ENCODE data around the gene EEF1B2. TPM values are rescaled to one million over a fixed set of nuclear protein-coding genes. Genes with fewer than 3 reads are reported as not detected.
"Not testable (repeated sequence)": the region's sequence is repeated elsewhere in the genome, so short reads cannot be mapped to it uniquely, and the experiment has no call there.

The EEF1B2 gene
- polyA plus RNA-seq (2013, experiment 1 of 4), result 1,000 TPM
- 888 TPM for polyA plus RNA-seq (2013, experiment 2 of 4)
- polyA plus RNA-seq (2013, experiment 3 of 4), result 966 TPM
- 1,064 TPM for polyA plus RNA-seq (2013, experiment 4 of 4)

DNA sequence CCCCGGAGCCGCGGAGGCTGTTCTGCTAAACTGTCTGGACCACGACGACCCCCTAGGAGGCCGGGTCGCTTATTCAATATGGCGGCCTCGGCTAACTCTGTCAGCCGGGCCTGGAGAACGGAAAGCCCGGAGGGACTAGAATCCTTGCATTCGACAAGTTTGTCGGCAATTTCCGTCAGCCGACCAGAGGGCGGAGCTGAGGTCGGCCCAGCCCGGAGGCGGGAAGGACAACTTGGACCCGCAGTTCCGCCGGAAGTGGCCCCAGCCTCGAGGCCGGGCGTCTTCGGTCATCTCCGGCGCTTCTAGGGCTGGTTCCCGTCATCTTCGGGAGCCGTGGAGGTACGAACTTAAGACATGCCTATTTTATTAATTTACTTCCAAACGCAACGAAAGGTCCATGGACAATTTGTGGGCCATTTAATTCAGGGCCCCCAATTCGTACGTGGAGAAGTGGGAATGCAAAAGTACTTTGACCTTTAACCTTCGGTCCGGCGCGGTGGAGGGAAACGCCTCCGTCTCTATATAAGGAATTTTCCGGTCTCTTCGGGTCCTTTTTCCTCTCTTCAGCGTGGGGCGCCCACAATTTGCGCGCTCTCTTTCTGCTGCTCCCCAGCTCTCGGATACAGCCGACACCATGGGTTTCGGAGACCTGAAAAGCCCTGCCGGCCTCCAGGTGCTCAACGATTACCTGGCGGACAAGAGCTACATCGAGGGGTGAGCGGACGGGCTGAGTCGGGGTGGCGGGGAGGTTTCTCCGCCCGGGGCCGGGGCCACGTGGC is at the start of gene EEF1B2, which contains the start of gene NDUFS1:
Gene EEF1B2 (plus strand): TSS at position 550 of the 779 bp plus-strand sequence. CDS start 85 bp downstream, at position 635.
Gene NDUFS1 (minus strand): TSS at position 99 of the 779 bp plus-strand sequence. CDS start 5,766 bp downstream, outside the sequence.
- Histone ChIP-seq H3K27me3 (ENCODE audit: control insufficient read depth, insufficient read depth, low read length, poor library complexity, severe bottlenecking) (no peaks in the 10 kb centered on the region), H3K4me3 (ENCODE audit: insufficient read depth, low read depth, low read length) (peak within 1 kb of the TSS; percentile 85), H3K4me1 (ENCODE audit: control insufficient read depth, insufficient read depth, low read length) (no peaks in the 10 kb centered on the region), H3K9me3 (ENCODE audit: control insufficient read depth, low read length) (no peaks in the 10 kb centered on the region), H3K36me3 (ENCODE audit: control insufficient read depth, insufficient read depth, low read length) (peaks cover 28% of the 10 kb centered on the region), H3K27ac (ENCODE audit: insufficient read depth, low read depth, low read length, poor library complexity, severe bottlenecking) (peak within 1 kb of the TSS; percentile 73)
- 0% methylated on average over 64 of the region's 64 CpGs for WGBS, 2 experiments

DNA sequence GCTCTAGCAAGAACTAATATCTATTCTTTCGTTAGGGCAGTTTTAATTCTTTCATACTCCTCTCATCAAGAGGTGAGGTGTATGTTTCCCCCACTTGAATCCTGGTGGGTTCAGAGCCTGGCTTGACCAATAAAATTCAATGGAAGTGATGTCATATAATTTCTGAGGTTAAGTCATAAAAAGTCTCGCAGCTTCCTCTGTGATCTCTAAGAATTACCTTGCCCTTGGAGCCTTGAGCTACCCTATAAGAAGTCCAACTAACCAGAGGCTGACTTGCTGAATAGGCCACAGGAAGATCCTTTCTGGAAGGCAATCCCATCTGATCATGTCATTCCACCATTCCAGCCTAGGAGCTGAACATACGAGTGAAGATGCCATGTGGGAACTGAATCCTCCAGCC is 47.6 kb upstream of the EEF1B2 start:
- Histone ChIP-seq H3K27ac (ENCODE audit: insufficient read depth, low read depth, low read length, poor library complexity, severe bottlenecking) (no peak overlapping the region), H3K27me3 (ENCODE audit: control insufficient read depth, insufficient read depth, low read length, poor library complexity, severe bottlenecking) (no peaks in the 10 kb centered on the region), H3K4me3 (ENCODE audit: insufficient read depth, low read depth, low read length) (no peak overlapping the region), H3K36me3 (ENCODE audit: control insufficient read depth, insufficient read depth, low read length) (no peaks in the 10 kb centered on the region), H3K4me1 (ENCODE audit: control insufficient read depth, insufficient read depth, low read length) (no peaks in the 10 kb centered on the region), H3K9me3 (ENCODE audit: control insufficient read depth, low read length) (no peaks in the 10 kb centered on the region)
- WGBS, 2 experiments, result 94 to 98% methylated on average over 2 to 3 of the region's 3 CpGs

DNA sequence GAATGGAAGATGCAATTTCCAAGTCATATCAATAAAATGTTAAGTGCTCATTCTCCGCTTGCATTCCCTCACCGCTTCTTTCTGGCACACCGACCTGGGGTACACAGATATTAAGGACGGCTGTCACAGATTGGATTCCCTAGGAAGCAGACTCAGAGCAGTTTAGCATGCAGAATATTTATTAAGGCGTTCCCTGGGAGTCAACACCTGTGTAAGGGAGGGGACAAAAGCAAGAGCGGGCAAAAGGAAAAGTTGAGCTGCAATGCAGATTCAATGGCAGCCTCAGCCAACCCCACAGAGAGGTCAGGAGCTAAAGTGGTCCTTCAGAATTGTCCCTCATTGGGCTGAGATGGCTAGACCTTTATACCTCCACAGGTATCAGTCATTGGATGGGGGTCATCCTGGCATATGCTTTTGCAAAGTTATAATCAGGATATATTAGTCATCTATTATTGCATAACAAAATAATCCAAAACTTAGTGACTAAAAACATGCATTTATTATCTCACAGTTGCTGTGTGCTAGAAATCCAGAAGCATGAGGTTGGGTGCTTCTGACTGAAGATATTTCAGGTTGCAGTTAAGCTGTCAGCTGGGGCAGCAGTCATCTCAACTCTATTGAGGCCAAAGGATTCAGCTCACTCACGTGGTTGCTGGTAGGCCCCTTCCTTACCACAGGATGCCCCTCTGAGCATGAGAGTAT is 46.7 kb upstream of the EEF1B2 start:
- 96% methylated on average over 7 of the region's 7 CpGs for WGBS, 2 experiments
- Histone ChIP-seq H3K27me3 (ENCODE audit: control insufficient read depth, insufficient read depth, low read length, poor library complexity, severe bottlenecking) (no peaks in the 10 kb centered on the region), H3K27ac (ENCODE audit: insufficient read depth, low read depth, low read length, poor library complexity, severe bottlenecking) (no peak overlapping the region), H3K4me1 (ENCODE audit: control insufficient read depth, insufficient read depth, low read length) (no peaks in the 10 kb centered on the region), H3K4me3 (ENCODE audit: insufficient read depth, low read depth, low read length) (no peak overlapping the region), H3K36me3 (ENCODE audit: control insufficient read depth, insufficient read depth, low read length) (no peaks in the 10 kb centered on the region), H3K9me3 (ENCODE audit: control insufficient read depth, low read length) (no peaks in the 10 kb centered on the region)

DNA sequence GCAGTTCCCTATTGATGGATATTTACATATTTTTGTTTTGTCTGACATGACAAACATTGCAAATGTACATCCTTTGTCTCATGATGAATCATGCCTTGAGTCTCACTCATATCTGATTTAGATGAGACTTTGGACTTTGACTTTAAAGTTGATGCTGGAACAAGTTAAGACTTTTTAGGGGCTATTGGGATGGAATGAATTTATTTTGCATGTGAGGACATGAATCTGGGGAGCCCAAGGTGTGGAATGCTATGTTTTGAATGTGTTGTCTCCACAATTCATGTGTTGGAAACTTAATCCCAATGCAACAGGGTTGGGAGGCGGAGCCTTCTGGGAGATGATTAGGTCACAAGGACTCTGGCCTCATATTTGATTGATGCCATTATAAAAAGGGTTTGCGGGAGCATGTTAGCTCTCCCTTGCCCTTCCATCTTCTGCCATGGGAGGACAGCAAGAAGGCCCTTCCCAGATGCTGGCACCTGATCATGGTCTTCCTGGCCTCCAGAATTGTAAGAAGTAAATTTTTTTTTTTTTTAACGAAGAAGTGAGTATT is 44.6 kb upstream of the EEF1B2 start:
- H3K27ac ChIP-seq (ENCODE audit: insufficient read depth, low read depth, low read length, poor library complexity, severe bottlenecking), result no peak overlapping the region
- no peaks in the 10 kb centered on the region for H3K4me1 ChIP-seq (ENCODE audit: control insufficient read depth, insufficient read depth, low read length)
- H3K36me3 ChIP-seq (ENCODE audit: control insufficient read depth, insufficient read depth, low read length), result peaks cover 4% of the 10 kb centered on the region
- no peaks in the 10 kb centered on the region for H3K9me3 ChIP-seq (ENCODE audit: control insufficient read depth, low read length)
- H3K27me3 ChIP-seq (ENCODE audit: control insufficient read depth, insufficient read depth, low read length, poor library complexity, severe bottlenecking), result no peaks in the 10 kb centered on the region
- H3K4me3 ChIP-seq (ENCODE audit: insufficient read depth, low read depth, low read length), result no peak overlapping the region
- WGBS, 2 experiments, result 97% methylated on average over 2 of the region's 3 CpGs

DNA sequence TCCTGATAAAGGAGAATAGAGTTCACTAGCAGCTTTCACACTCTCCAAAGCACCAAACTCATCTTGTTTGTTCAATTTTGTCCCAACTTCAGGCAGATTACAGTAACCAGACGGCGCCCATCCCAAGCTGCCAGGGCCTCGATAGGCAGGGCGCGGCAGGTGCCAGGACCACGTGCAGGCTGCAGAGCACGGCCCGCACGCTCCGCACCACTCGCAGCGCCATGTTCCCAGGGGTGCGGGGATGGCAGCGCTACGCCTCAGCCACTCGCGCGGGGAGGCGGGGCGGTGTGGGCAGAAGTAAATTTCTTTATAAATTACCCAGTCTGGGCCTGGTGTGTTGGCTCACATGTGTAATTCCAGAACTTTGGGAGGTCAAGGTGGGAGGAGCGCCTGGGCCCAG is 43.4 kb upstream of the EEF1B2 start:
- no peaks in the 10 kb centered on the region for H3K27me3 ChIP-seq (ENCODE audit: control insufficient read depth, insufficient read depth, low read length, poor library complexity, severe bottlenecking)
- H3K4me1 ChIP-seq (ENCODE audit: control insufficient read depth, insufficient read depth, low read length), result no peaks in the 10 kb centered on the region
- H3K27ac ChIP-seq (ENCODE audit: insufficient read depth, low read depth, low read length, poor library complexity, severe bottlenecking), result no peak overlapping the region
- H3K4me3 ChIP-seq (ENCODE audit: insufficient read depth, low read depth, low read length), result no peak overlapping the region
- WGBS, 2 experiments, result 94 to 97% methylated on average over 21 of the region's 21 CpGs
- peaks cover 12% of the 10 kb centered on the region for H3K36me3 ChIP-seq (ENCODE audit: control insufficient read depth, insufficient read depth, low read length)
- H3K9me3 ChIP-seq (ENCODE audit: control insufficient read depth, low read length), result no peaks in the 10 kb centered on the region

DNA sequence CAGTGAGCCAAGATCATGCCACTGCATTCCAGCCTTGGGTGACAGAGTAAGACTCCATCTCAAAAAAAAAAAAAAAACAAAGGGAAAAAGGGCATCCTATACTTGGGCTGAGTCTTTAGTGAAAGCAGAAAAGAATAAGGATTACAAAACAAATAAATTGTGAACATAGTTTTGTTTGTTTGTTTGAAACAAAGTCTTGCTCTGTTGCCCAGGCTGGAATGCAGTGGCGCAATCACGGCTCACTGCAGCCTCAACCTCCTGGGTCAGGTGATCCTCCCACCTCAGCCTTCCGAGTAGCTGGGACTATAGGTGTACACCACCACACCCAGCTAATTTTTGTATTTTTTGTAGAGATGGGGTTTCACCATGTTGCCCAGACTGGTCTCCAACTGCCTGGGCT is 37.1 kb upstream of the EEF1B2 start:
- WGBS, 2 experiments, result 92 to 96% methylated on average over 3 of the region's 3 CpGs
- peaks cover 37% of the 10 kb centered on the region for H3K36me3 ChIP-seq (ENCODE audit: control insufficient read depth, insufficient read depth, low read length)
- H3K4me1 ChIP-seq (ENCODE audit: control insufficient read depth, insufficient read depth, low read length); H3K27ac ChIP-seq (ENCODE audit: insufficient read depth, low read depth, low read length, poor library complexity, severe bottlenecking); H3K9me3 ChIP-seq (ENCODE audit: control insufficient read depth, low read length); H3K4me3 ChIP-seq (ENCODE audit: insufficient read depth, low read depth, low read length); H3K27me3 ChIP-seq (ENCODE audit: control insufficient read depth, insufficient read depth, low read length, poor library complexity, severe bottlenecking): not testable (repeated sequence)

DNA sequence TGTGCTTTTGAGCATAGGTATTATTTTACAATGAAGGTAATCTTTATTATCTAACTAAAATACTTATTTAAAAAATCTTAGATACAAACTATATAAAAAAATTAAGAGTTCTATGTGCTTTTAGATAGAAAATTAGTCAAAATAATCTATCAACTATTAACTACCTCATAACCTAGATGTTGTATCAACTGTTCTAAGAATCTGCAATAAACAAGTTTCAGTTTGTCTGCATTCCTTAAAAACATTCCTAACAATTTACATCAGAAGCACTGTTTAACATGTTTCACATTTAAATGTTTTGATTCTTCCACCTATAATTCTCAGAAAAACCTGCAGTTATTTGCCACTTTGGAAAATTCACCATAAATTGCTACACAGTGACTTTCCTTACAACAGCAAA is 33.8 kb upstream of the EEF1B2 start:
- no peaks in the 10 kb centered on the region for H3K4me1 ChIP-seq (ENCODE audit: control insufficient read depth, insufficient read depth, low read length)
- H3K27me3 ChIP-seq (ENCODE audit: control insufficient read depth, insufficient read depth, low read length, poor library complexity, severe bottlenecking), result no peaks in the 10 kb centered on the region
- H3K4me3 ChIP-seq (ENCODE audit: insufficient read depth, low read depth, low read length), result no peak overlapping the region
- H3K36me3 ChIP-seq (ENCODE audit: control insufficient read depth, insufficient read depth, low read length), result peaks cover 42% of the 10 kb centered on the region
- no peak overlapping the region for H3K27ac ChIP-seq (ENCODE audit: insufficient read depth, low read depth, low read length, poor library complexity, severe bottlenecking)
- no peaks in the 10 kb centered on the region for H3K9me3 ChIP-seq (ENCODE audit: control insufficient read depth, low read length)

DNA sequence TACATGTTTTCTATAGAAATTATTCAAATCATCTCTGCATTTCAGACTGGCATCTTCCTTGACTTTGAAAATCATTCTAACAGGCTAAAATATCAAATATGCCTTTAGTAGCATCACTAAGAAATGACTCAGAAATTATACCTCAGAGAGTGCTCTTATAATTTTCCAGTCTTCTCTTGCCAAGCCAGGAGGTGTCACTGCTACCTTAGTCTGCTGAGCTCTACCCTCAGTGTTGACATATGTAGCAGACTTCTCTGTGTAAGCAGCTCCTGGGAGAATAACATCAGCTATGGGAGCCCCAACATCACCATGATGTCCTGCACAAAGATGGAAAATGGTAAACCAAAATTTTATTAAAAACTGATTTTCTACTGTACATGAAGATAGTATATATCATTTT is 32.0 kb upstream of the EEF1B2 start:
- no peak overlapping the region for H3K27ac ChIP-seq (ENCODE audit: insufficient read depth, low read depth, low read length, poor library complexity, severe bottlenecking)
- H3K36me3 ChIP-seq (ENCODE audit: control insufficient read depth, insufficient read depth, low read length), result peaks cover 45% of the 10 kb centered on the region
- H3K9me3 ChIP-seq (ENCODE audit: control insufficient read depth, low read length), result no peaks in the 10 kb centered on the region
- H3K4me3 ChIP-seq (ENCODE audit: insufficient read depth, low read depth, low read length), result no peak overlapping the region
- H3K27me3 ChIP-seq (ENCODE audit: control insufficient read depth, insufficient read depth, low read length, poor library complexity, severe bottlenecking), result no peaks in the 10 kb centered on the region
- no peaks in the 10 kb centered on the region for H3K4me1 ChIP-seq (ENCODE audit: control insufficient read depth, insufficient read depth, low read length)

DNA sequence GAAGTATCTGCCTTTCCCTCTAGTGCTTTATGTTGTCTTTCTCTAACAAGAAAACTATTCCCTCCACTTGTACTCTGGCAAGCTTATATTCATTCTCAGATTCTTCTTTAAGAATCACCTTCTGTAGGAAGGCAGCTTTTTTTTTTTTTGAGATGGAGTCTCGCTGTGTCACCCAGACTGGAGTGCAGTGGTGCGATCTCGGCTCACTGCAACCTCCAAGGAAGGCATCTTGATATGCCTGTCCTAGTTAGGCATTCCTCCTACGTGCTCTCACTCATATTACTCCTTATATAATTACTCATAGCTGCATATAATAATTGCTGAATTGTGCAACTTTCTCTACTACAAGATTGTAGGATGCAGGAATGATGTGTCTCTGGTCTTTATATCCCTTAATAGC is 16.2 kb upstream of the EEF1B2 start:
- Histone ChIP-seq H3K27me3 (ENCODE audit: control insufficient read depth, insufficient read depth, low read length, poor library complexity, severe bottlenecking) (no peaks in the 10 kb centered on the region), H3K4me1 (ENCODE audit: control insufficient read depth, insufficient read depth, low read length) (no peaks in the 10 kb centered on the region), H3K9me3 (ENCODE audit: control insufficient read depth, low read length) (no peaks in the 10 kb centered on the region), H3K4me3 (ENCODE audit: insufficient read depth, low read depth, low read length) (no peak overlapping the region), H3K36me3 (ENCODE audit: control insufficient read depth, insufficient read depth, low read length) (peaks cover 63% of the 10 kb centered on the region), H3K27ac (ENCODE audit: insufficient read depth, low read depth, low read length, poor library complexity, severe bottlenecking) (no peak overlapping the region)
- WGBS, 2 experiments, result 95 to 100% methylated on average over 3 to 4 of the region's 4 CpGs

DNA sequence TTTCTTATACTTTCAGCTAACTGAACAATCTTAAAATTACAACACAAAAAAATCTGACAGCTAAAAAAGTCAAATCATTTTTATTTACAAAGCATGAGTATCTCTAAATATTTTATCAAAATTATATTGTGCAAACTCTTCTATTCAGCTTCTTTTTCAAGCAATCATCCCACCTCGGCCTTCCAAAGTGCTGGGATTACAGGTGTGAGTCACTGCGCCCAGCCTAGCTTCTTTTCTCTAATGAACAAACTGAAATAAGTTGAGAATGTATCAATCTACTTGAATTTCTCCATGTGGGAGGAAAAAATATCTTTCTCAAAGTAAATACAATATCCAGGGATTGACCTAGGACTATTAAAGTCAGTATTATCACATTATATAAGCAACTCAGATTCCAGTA is 15.3 kb upstream of the EEF1B2 start:
- Histone ChIP-seq H3K27me3 (ENCODE audit: control insufficient read depth, insufficient read depth, low read length, poor library complexity, severe bottlenecking) (no peaks in the 10 kb centered on the region), H3K27ac (ENCODE audit: insufficient read depth, low read depth, low read length, poor library complexity, severe bottlenecking) (no peak overlapping the region), H3K36me3 (ENCODE audit: control insufficient read depth, insufficient read depth, low read length) (peaks cover 54% of the 10 kb centered on the region), H3K9me3 (ENCODE audit: control insufficient read depth, low read length) (no peaks in the 10 kb centered on the region), H3K4me1 (ENCODE audit: control insufficient read depth, insufficient read depth, low read length) (no peaks in the 10 kb centered on the region), H3K4me3 (ENCODE audit: insufficient read depth, low read depth, low read length) (no peak overlapping the region)
- WGBS, 2 experiments, result 87 to 95% methylated on average over 2 of the region's 2 CpGs
